GM10847 (cell line): ENCODE results near the gene GSN.

ENCODE experiments used
- POLR2A ChIP-seq: IDR thresholded peaks from 2 replicates; pipeline ENCODE4 v1.6.1; 2011; ENCODE audit not compliant: insufficient read length; ENCODE audit errors: extremely low read depth

Gene GSN

DNA sequence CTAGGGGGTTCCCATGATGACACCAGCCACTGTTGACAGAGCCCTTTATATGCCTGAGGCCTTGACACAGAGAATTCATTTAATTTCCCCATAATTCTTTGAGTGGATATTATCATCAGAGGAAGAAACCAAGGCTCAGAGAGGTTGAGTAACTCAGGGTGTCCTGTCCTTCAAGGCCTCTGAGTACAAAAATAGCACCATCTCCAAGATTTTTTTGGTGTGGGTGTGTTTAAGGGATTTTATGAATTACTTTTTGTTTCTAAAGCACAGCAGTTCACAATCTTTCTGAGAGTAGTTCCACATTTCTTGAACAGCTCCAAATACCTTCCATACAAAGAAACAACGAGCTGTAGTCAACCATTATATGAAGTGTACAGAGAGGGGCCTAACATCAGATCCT, 6.2 kb upstream of the GSN start:
- TF ChIP-seq POLR2A = no peak

DNA sequence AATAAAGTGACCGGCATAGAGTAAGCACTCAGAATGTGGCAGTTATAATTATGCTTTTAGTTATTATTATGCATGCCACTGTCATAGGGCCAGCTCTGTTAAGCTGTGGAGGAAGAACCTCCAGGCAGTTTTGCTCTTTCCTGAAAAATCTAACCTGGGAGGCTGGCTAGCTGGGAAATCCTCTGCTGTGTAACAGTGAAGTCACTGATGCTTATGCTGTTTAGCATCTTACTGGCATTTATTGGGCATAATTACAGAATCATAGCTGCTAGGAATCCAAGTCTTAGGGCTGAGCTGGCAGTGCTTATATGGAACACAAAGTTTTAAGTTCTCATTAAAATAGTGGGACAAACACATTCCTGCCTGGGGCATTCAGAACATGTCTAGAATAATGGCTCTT, 5.5 kb upstream of the GSN start:
- TF ChIP-seq POLR2A = no peak

- no peak for TF ChIP-seq POLR2A
Measured at GRCh38 chr9:121262953-121263352, 5.0 kb upstream of the GSN start.

DNA sequence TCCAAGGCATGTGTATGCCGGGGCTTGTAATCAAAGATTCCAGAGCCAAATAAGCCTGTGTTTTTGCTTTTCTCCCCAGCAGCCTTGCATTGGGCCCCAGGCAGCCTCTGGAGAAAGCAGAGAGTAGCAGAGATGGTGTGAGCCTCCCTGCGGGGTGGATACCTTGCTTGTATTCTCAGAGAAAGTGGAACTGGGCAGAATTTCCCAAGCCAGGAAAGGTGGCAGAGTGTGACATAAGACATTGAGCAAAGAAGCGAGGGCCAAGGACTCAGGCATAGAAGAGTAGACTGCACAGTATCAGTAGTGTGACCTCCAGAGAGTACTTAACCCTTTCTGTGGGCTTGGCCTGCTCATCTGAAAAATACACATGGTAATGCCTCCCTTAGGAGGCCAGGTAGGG, 1.6 kb upstream of the GSN start:
- no peak for TF ChIP-seq POLR2A

DNA sequence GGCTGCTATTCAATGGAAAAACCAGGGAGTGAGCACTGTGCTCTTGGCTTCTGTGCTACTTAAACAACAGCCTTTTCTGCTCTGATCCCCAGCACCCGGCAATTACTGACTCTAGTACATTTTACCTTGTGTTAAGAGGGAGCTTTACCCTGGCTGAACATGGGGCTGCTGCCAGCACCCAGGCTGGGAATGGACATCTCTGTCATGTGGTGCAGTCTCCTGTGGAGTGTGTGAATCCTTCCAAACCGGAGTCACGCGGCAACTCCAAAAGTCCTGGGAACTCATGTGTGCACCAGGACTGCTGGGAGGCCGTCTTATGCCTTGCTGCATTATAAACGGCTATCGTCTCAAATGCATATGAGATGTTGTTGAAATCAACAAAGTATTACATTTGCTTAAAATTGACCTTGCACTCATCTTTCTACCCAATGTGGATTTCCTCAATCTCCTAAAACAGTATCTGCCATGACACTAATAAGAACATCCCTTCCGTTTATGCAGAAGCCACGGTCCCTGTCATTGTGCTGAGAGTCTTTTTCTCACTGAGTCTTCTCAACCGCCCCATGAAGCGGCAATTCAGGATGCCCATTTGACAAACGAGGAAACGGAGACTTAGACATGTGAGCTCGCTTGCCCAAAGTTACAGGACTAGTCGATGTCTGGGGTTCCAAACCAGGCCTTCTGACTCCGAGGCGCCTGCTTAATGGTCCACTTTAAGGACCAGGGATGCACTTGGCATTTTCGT, 884 bp upstream of the GSN start:
- no peak for TF ChIP-seq POLR2A

- no peak for TF ChIP-seq POLR2A
Measured at GRCh38 chr9:121268598-121268850, 562 bp downstream of the GSN start.

DNA sequence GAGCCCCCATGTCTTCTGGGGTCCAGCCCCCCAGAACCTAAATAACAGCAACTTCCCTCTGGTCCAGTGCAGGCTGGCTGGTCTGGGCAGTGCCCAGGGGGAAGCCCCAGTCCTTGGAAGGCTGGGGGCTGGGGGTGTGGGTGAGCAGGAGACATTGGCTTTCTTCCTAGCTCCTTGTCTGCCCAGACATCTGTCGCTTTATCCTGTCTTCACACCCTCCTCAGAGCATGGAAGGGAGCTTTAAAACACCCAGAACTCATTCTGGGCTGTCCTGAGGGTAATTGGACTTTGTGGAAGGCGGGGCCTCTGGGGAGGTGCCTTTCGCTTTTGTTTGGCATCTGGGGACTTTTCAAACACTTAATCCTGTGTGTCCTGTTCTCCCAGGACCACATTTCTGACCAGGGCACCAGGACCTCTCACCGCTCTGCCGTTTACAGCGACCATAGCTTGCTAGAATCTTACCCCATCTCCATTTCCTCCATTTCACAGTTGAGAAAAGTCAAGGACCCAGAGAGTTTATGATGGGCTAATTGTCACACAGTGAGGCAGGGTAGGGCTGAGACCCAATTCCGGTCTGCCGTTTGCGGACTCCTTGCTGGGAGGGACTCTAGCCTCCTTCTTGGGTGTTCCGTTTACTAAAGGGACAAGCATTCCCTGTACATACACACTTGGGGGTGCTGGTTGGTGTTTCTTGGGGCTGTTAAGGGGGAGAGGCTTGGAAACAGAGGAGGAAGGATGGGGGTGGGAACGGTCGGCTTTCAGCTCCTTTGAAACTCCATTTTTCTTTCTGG, 1.1 kb downstream of the GSN start:
- no peak for TF ChIP-seq POLR2A

DNA sequence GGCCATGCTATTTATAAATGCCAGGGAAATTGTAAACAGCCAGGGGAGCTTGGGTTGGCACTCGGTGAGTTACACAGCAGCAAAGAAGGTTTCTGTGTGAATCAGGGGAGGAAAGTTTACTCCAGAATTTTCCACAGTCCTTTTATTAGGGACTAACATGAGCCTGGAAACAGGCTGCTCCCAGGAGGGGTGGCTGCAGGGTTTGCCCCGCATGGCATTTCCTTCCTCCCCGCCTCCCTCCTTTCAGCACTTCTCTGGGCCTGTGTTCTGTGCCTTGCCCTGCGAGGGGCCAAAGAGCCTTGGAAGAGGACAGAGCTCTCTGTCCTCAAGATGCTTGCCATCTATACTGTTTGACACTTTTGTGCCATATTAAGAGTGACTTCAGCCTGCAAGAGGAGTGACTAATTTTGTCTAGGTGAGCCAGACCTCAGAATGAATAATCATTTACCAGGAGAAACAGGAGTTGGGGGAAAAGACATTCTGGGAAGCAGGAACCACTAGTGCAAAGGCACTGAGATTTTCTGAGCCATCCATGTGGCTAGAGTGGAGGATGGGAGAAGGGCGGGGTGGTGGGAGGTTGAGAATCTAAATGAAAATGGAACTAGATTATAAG, 1.8 kb downstream of the GSN start:
- TF ChIP-seq POLR2A = no peak

DNA sequence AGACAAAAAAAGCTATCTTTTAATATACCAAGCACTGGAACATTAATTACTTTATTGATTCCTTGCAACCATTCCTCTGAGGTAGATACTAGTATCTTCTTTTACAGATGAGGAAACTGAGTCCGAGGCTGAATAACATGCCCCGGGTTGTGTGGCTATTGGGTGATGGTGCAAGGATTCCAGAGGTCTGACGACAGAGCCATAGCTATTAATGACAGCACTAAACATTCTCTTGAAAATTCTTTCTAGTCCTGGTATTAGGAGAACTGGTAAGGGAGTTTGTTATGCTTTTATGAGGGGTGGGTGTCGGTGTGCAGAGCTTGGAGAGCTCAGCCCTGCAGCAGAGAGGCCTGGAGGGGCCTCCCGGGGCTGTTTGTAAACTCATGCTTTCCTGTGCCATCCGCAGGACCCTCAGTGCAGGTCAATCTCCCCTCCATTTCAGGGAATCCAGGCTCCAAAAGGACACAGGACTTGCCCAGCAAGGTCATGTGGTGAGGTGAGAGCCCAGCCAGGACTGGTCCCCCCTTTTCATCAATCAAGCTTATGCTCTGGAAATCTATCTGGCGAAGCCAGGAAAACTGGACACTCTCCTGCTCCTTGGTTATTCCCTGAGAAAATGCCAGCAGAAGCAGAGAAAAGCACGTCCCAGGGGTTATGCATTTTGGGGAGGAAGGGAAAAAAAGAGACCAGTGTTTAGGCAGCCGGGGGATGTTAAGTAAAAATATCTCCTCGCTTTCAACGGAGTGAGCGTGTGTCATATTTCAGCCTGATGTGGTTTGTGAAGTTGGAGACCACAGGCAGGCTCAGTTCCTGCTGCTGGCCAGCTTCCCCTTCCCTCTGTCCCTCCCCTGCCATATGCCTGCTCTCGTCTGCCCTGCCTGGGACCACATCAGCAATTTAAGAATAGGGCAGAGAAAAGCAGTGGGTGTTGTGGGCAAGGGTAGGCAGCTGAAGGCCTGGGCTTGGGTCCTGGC, 3.7 kb downstream of the GSN start:
- no peak for TF ChIP-seq POLR2A

GRCh38 chr9:121272401-121272948, 4.5 kb downstream of the GSN start:
- TF ChIP-seq POLR2A = no peak

DNA sequence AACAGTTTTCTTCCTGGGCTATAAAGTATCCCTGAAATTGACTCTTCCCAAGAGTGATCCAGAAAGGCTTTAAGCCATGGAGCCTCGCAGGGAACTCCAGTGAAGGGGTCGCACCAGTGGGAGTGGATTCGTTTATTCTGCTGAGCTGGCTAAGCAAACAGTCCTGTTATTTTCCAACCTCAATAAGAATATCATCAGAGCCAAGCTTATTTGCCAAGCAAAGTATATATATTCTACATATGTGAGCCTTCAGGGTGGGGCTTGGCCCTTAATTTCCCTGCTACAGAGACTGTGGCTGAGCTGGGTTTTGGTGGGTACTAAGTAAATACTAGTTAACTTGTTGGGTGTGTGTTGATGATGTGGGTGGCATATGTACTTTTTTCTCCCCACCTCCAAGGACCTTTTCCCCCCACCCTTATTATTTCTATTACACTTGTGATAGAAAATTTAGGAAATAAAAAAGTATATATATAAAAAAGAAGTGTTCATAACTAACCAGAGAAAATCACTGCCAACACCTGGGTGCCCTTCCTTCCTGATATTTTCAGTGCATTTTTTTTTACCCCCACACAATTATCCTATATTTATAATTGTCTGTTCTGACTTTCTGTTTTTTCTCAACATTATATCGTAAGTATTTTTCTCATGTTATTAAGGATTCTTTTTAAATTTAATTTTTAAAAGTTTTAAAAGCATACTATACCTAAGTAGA, 5.3 kb downstream of the GSN start:
- TF ChIP-seq POLR2A = no peak

DNA sequence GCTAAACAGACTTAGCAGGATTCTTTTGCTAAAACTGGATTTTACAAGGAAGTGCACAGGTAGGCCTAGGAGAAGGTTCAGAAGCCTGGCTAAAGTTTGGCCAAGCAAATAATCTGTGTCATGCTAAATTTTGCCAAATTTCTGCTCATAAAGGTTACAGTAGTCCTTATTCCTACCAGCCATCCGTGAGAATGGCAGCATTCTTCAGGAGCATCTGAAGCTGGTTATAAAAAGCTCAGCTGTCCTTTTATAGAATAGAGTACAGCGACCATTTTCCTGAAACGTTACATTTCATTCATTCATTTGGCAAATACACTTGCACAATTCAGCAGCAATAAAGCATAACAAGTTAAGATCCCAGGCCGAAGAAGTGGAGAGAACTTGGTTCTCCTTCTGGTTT, 6.9 kb downstream of the GSN start:
- no peak for TF ChIP-seq POLR2A

DNA sequence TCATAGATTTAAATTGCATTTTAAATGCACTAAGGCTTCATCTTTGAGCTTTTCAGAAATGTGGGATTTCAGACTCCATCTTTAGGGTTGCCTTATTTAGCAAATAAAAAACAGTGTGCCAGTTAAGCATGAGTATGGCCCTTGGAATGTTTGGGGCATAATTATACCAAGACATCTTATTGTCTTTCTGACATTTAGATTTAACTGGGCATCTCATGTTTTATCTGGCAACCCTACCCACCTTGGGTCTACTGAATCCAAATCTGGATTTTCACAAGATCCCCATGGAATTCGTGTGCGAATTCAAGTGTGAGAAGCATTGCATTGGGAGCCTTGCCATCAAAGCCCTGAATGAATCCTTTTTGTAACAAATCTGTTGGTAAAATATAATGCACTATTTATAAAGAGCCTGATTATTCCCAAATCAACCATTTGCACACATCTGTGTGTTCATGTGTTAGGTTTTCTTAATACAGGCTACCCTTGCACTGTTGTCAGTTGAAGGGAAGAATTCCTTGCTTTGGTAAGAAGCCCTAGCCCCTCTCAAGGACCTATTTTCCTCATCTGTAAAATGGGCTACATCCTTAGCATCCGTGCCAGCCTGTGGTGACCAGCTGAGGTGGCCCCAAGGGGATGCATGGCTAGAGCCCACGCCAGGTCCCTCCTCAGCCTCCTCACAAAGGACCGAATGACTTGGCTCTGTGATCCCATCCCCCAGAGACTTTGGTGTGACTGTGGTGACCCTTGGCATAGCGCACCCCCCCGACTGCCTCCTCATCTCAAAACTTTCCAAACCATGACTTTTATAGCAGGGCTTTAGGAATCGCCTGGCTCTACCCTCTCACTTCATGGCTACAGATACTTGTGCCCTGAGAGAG, 8.1 kb downstream of the GSN start:
- no peak for TF ChIP-seq POLR2A
